Stomach (tissue), 4 donors: Measurements from ENCODE around the gene OTX2.

Experiments
- EP300 ChIP-seq: sonication (generic); formaldehyde crosslinking; IDR thresholded peaks from one replicate; pipeline ENCODE4 v1.6.1; 2017; ENCODE audit warnings: antibody characterized with exemption
- POLR2A ChIP-seq, 4 donors: fragments of 450-650 bp; IDR thresholded peaks; one replicate each; pipeline ENCODE4 v1.6.1; 2016; ENCODE audit warnings: antibody characterized with exemption in 4 of 4, control low read depth in 2 of 4, mild to moderate bottlenecking in 1 of 4, moderate library complexity in 1 of 4

- TF ChIP-seq EP300 (no peak), POLR2A (IDR thresholded peaks at IDR 0.05) (no peak)
These were observed 15.0 kb downstream of the OTX2 start for GRCh38 chr14:56795284-56795622.
